OCI-LY7 (cell line): ENCODE measurements around the gene PGAP2. TPM values are rescaled to one million over a fixed set of nuclear protein-coding genes. Genes with fewer than 3 reads are reported as not detected.
A peak's percentile ranks its signal among the peaks of the same experiment; 100 is the strongest.

Experiments
- BruUV-seq: library from RNA; stranded (reverse); fragments of 400-500 nt; replicated peaks from 2 replicates; lab custom pipeline; 2021; lab: Mats Ljungman, UMichigan
- CTCF ChIA-PET: fragments of 300-600 bp; sonication (Branson Sonifier 250); formaldehyde crosslinking; loops from one replicate; lab custom pipeline; 2022; ENCODE audit warnings: antibody characterized with exemption; ENCODE audit not compliant: unreplicated experiment; lab: Charles Lee
- POLR2A ChIA-PET: fragments of 300-600 bp; sonication (Branson Sonifier 250); formaldehyde crosslinking; loops from one replicate; lab custom pipeline; 2022; ENCODE audit warnings: antibody characterized with exemption; lab: Charles Lee
- DNase-seq: peaks from one replicate; pipeline ENCODE4 v3.0.0-alpha.2; 2015; ENCODE audit warnings: low spot score
- H2AFZ ChIP-seq: fragments of 200-600 bp; sonication (generic), shearing (Covaris generic); 2 replicates; pipeline ENCODE4 v1.6.1; 2014; ENCODE audit warnings: mild to moderate bottlenecking, antibody characterized with exemption, low read length, moderate library complexity
- H3K27ac ChIP-seq: fragments of 200-600 bp; sonication (generic); 2 replicates; pipeline ENCODE4 v1.5.1; 2014; ENCODE audit warnings: mixed run types, low read depth, mild to moderate bottlenecking, moderate library complexity, low read length, inconsistent platforms; ENCODE audit not compliant: poor library complexity, severe bottlenecking
- H3K36me3 ChIP-seq: fragments of 200-600 bp; sonication (generic); 2 replicates; pipeline ENCODE4 v1.6.1; 2014; ENCODE audit warnings: mild to moderate bottlenecking, antibody characterized with exemption, low read length, moderate library complexity, mixed read lengths; ENCODE audit not compliant: insufficient read depth
- H3K4me1 ChIP-seq: fragments of 200-600 bp; sonication (generic); 2 replicates; pipeline ENCODE4 v1.5.1; 2014; ENCODE audit warnings: mild to moderate bottlenecking, low read length; ENCODE audit not compliant: insufficient read depth, poor library complexity, severe bottlenecking
- H3K4me2 ChIP-seq: fragments of 200-600 bp; sonication (generic); 2 replicates; pipeline ENCODE4 v1.6.1; 2014; ENCODE audit warnings: mild to moderate bottlenecking, low read length
- H3K4me3 ChIP-seq: fragments of 200-600 bp; sonication (generic); 2 replicates; pipeline ENCODE4 v1.5.1; 2014; ENCODE audit warnings: mild to moderate bottlenecking, low read depth, low read length; ENCODE audit not compliant: poor library complexity, severe bottlenecking
- H3K79me2 ChIP-seq: fragments of 200-600 bp; sonication (generic); 2 replicates; pipeline ENCODE4 v1.6.1; 2016; ENCODE audit warnings: low read depth, mild to moderate bottlenecking, low read length, moderate library complexity, mixed read lengths; ENCODE audit not compliant: insufficient read depth
- H3K9me2 ChIP-seq: fragments of 200-600 bp; sonication (generic); 2 replicates; pipeline ENCODE4 v1.6.1; 2016; ENCODE audit warnings: mild to moderate bottlenecking, low read length, mixed read lengths; ENCODE audit not compliant: insufficient read depth
- H3K9me3 ChIP-seq: fragments of 200-600 bp; sonication (generic); 2 replicates; pipeline ENCODE4 v1.6.1; 2014; ENCODE audit warnings: mild to moderate bottlenecking, mixed run types, low read length, mixed read lengths
- H4K20me1 ChIP-seq: fragments of 200-600 bp; sonication (generic); 2 replicates; pipeline ENCODE4 v1.6.1; 2014; ENCODE audit warnings: mild to moderate bottlenecking, antibody characterized with exemption, low read length, moderate library complexity, mixed read lengths; ENCODE audit not compliant: insufficient read depth
- CTCF ChIP-seq: fragments of 200-600 bp; sonication (generic); conservative IDR thresholded peaks from 2 replicates; pipeline ENCODE4 v1.5.1; 2014; ENCODE audit warnings: mild to moderate bottlenecking, antibody characterized with exemption, low read length, moderate library complexity, mixed read lengths
- EZH2phosphoT487 ChIP-seq: fragments of 200-600 bp; sonication (generic); IDR thresholded peaks from 2 replicates; pipeline ENCODE4 v1.6.1; 2018; ENCODE audit warnings: low read depth, borderline replicate concordance, mild to moderate bottlenecking, mixed run types, antibody characterized with exemption, low read length, moderate library complexity, mixed read lengths
- intact Hi-C: fragments of 100-400 bp; cut with micrococcal nuclease; formaldehyde crosslinking; loops from one replicate; pipeline ENCODE4 v1.10.0; 2022; ENCODE audit not compliant: unreplicated experiment
- total RNA-seq, 2 experiments: library from RNA; depleted of rRNA in 1 of 2; stranded (reverse); fragments of >200 nt in 1 of 2; shearing (Covaris generic) in 1 of 2; gene quantifications; 2 replicates each; pipeline ENCODE4 v1.2.3, GENCODE V29; 2014 to 2022

Gene PGAP2
- total RNA-seq, 2 experiments from 2014 or later, result 23.9 to 44.0 TPM

DNA sequence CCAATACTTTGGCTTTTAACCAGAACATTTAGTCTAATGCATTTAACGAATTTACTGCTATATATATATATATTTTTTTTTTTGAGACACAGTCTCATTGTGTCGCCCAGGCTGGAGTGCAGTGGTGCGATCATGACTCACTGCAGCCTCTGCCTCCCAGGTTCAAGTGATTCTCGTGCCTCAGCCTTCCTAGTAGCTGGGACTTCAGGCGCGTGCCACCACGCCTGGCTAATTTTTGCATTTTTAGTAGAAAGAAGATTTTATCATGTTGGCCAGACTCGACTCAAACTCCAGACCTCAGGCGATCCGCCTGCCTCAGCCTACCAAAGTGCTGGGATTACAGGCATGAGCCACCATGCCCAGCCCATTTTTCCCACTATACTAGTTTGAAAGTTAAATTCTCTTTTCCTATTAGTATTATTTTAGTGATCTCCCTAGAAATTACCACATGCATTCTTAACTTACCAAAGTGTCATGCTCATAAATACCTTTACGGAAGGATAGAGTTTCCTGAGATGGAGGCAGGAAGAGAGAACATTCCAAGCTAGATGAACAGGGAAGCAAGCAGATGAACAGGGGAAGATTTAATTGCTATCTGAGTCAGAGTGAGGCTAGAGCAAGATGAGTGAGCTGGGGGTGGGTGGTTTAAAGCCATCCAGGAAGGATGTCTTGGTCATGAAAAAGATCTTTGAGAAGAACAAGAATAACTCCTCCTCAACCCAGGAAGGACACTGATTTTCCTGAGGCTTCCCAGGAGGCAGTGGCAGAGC lies 4.4 kb upstream of the PGAP2 start:
- BruUV-seq, result no TSS peak
- Histone ChIP-seq H3K4me3 (no peak overlapping the region), H2AFZ (no peak overlapping the region), H3K79me2 (no peaks in the 10 kb centered on the region), H3K4me2 (no peak overlapping the region), H3K9me3 (no peaks in the 10 kb centered on the region), H3K36me3 (no peaks in the 10 kb centered on the region), H3K27ac (no peak overlapping the region), H4K20me1 (no peaks in the 10 kb centered on the region), H3K4me1 (peaks cover 12% of the 10 kb centered on the region), H3K9me2 (no peaks in the 10 kb centered on the region)
- no peak for DNase-seq
- intact Hi-C loops, result no loop called here
- POLR2A ChIA-PET, result no interaction called here
- CTCF ChIA-PET, result no interaction called here
- TF ChIP-seq CTCF (no peak), EZH2phosphoT487 (no peak)

DNA sequence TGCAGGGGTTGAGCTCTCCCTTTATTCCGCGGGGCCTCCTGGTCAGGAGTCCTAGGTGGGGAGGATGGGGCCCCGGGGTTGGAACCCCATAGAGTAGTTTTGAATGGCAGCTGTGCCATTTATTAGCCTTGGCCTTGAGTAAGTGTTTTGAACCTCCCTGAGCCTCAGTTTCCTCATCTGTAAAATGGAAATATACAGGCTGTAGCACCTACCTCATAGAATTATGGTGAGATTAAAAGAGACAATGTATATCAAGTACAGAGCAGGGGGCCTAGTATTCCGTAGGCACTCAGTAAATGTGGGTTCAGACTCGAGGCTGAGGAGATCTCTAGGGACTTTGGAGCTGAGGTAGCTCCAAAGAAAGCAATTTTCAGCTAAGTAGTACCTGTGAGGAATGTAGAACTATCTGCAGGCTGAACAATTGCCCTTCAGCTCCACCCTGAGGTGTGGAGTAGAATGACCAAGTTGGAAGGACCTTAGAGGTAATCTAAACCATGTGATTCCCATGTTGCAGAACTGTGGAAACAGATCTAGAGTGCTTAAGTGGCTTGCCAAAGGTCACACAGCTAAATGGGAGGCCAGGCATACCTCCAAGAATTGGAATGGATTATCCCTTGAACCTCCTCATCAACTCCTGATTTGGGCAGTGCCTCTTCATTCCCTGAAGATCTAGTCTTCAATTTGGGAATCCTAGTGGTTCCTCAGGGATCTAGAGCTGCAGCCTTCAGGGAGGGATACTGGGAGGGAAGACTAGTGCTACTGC lies 682 bp downstream of the PGAP2 start:
- Histone ChIP-seq H3K79me2 (no peaks in the 10 kb centered on the region), H3K4me3 (peak overlapping the region; percentile 73), H2AFZ (peak overlapping the region; percentile 93), H3K27ac (peak overlapping the region; percentile 27), H3K4me2 (peak overlapping the region; percentile 93), H3K36me3 (no peaks in the 10 kb centered on the region), H3K4me1 (peaks cover 13% of the 10 kb centered on the region), H4K20me1 (no peaks in the 10 kb centered on the region), H3K9me2 (no peaks in the 10 kb centered on the region), H3K9me3 (no peaks in the 10 kb centered on the region)
- intact Hi-C loops, result no loop called here
- DNase-seq, result peak; percentile 75
- BruUV-seq, result no TSS peak
- TF ChIP-seq CTCF, result peak; percentile 82
- no peak for TF ChIP-seq EZH2phosphoT487
- POLR2A ChIA-PET, result interaction anchor here (0.5 to 1.6 kb wide), 6 partner anchors 21 to 561 kb away, joined by 3 to 5 read pairs (median 3); no protein-coding TSS in a partner anchor
- CTCF ChIA-PET, result no interaction called here
